Upper lobe of left lung (tissue), 6 donors: ENCODE measurements around the gene CEP63. TPM values are rescaled to one million over a fixed set of nuclear protein-coding genes. Genes with fewer than 3 reads are reported as not detected.
A peak's percentile ranks its signal among the peaks of the same experiment; 100 is the strongest.

Experiments used
- ATAC-seq, 2 donors: fragments of 200-7000 bp; cut with Tn5 transposase; one replicate each; pipeline ENCODE4 v1.9.1; 2022; ENCODE audit warnings: mild to moderate bottlenecking in 2 of 2, moderate library complexity in 2 of 2; ENCODE audit not compliant: low FRiP score in 2 of 2
- DNase-seq, 2 donors: peaks; one replicate each; pipeline ENCODE4 v3.0.0-alpha.2; 2019 to 2020
- H3K27ac ChIP-seq, 4 donors: fragments of 200-600 bp; sonication (generic); one replicate each; pipeline ENCODE4 v1.5.1; 2016 to 2019
- H3K27me3 ChIP-seq, 4 donors: fragments of 200-600 bp; sonication (generic); one replicate each; pipeline ENCODE4 v1.5.1; 2017 to 2019
- H3K36me3 ChIP-seq, 4 donors: fragments of 200-600 bp; sonication (generic); one replicate each; pipeline ENCODE4 v1.5.1; 2016 to 2019
- H3K4me1 ChIP-seq, 4 donors: fragments of 200-600 bp; sonication (generic); one replicate each; pipeline ENCODE4 v1.5.1; 2018 to 2019
- H3K4me3 ChIP-seq, 4 donors: fragments of 200-600 bp; sonication (generic); one replicate each; pipeline ENCODE4 v1.5.1; 2017 to 2019; ENCODE audit warnings: mild to moderate bottlenecking in 2 of 4, moderate library complexity in 1 of 4
- H3K9me3 ChIP-seq, 4 donors: fragments of 200-600 bp; sonication (generic); one replicate each; pipeline ENCODE4 v1.5.1; 2018 to 2019
- EP300 ChIP-seq, 4 donors: sonication (generic); formaldehyde crosslinking; IDR thresholded peaks; one replicate each; pipeline ENCODE4 v1.5.1; 2017; ENCODE audit warnings: antibody characterized with exemption in 4 of 4, control low read depth in 2 of 4
- POLR2A ChIP-seq, 4 donors: fragments of 450-650 bp; IDR thresholded peaks; one replicate each; pipeline ENCODE4 v1.5.1; 2016 to 2017; ENCODE audit warnings: antibody characterized with exemption in 4 of 4, mild to moderate bottlenecking in 2 of 4
- POLR2AphosphoS5 ChIP-seq, 2 donors: sonication (generic); formaldehyde crosslinking; IDR thresholded peaks; one replicate each; pipeline ENCODE4 v1.5.1; 2017; ENCODE audit warnings: antibody characterized with exemption in 2 of 2
- WGBS, 2 donors: methylation state at CpG; one replicate each; pipeline ENCODE4 v1.1.5; 2017 to 2018; 5-methylcytosine and 5-hydroxymethylcytosine counted together
- total RNA-seq, 6 donors: library from RNA; depleted of rRNA in 4 of 6; stranded (reverse); fragments of >200 nt in 4 of 6; gene quantifications; one replicate each; pipeline versions ENCODE4 v1.1.0 to v1.2.1, GENCODE V29; 2016 to 2021
- TF ChIP-seq, protein P1 (sequence below), 6 experiments: fragments of 450-650 bp in 4 of 6; fragments of 200-600 bp in 2 of 6; sonication (generic) in 2 of 6; IDR thresholded peaks; one replicate each; pipeline ENCODE4 v1.5.1; 2016 to 2019; ENCODE audit warnings: antibody characterized with exemption in 6 of 6
- donor health status: DM: no; HTN: no; CAD: no; lungs with moderate emphysema.
- donor health status: DM: no; HTN: yes; CAD: no; lungs with severe emphysema.

CEP63 gene
- total RNA-seq, 6 donors from 2014 or later: 13.8 to 44.0 (median 20.6) TPM

DNA sequence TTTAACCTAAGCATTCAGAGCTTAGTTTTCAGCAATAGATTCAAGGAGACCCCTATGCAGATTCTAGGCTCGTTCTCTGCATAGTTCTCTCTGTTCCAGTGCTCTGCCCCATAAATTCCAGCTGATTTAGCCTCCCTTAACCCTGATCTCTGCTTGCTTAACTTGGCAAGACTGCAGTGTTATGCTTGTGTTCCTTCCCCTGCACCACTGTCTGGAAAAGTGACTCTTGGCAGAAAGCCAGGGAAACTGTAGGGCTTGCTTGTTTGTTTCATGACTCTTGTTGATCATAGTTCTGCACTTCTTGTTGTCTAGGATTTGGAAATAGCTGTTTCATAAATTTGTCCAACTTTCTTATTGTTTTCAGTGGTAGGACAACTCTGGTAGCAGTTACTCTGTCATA is 40.2 kb upstream of the CEP63 start:
- H3K4me3 ChIP-seq: no peak overlapping the region
- H3K27me3 ChIP-seq: no peaks in the 10 kb centered on the region
- ATAC-seq (peak in 1 of 2 donors; percentile 46), DNase-seq (no peak)
- peaks cover 7 to 37% (median 18%) of the 10 kb centered on the region in 4 donors for H3K4me1 ChIP-seq
- H3K36me3 ChIP-seq: no peaks in the 10 kb centered on the region
- 4 to 7% methylated on average over 1 of the region's 1 CpG for WGBS, 2 donors
- TF ChIP-seq EP300 (IDR thresholded peaks at IDR 0.05) (no peak), POLR2A (IDR thresholded peaks at IDR 0.05) (no peak), POLR2AphosphoS5 (IDR thresholded peaks at IDR 0.05) (no peak)
- TF ChIP-seq, protein P1, sequence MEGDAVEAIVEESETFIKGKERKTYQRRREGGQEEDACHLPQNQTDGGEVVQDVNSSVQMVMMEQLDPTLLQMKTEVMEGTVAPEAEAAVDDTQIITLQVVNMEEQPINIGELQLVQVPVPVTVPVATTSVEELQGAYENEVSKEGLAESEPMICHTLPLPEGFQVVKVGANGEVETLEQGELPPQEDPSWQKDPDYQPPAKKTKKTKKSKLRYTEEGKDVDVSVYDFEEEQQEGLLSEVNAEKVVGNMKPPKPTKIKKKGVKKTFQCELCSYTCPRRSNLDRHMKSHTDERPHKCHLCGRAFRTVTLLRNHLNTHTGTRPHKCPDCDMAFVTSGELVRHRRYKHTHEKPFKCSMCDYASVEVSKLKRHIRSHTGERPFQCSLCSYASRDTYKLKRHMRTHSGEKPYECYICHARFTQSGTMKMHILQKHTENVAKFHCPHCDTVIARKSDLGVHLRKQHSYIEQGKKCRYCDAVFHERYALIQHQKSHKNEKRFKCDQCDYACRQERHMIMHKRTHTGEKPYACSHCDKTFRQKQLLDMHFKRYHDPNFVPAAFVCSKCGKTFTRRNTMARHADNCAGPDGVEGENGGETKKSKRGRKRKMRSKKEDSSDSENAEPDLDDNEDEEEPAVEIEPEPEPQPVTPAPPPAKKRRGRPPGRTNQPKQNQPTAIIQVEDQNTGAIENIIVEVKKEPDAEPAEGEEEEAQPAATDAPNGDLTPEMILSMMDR (IDR thresholded peaks at IDR 0.05): no peak
- no peaks in the 10 kb centered on the region for H3K9me3 ChIP-seq
- peak overlapping the region in 1 of 4 donors; percentile 38 for H3K27ac ChIP-seq

DNA sequence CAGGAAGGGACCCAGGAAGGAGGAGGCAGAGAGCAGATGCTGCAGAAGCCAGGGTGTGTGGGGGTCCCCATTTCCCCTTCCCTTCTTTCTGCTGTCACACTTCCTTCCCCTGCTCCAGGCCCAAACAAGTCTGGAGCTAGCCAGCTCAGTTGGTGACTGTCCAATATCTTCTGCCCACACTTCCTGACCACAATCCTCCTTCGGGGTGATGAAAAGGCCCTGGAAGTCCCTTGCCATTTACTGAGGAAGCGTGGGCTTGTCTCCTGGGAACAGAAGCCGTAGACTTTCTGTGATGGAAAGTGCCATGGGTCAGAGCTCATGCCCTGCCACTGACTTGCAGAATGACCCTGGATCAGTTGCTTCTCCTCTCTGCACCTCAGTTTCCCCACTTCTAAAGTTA is 39.1 kb upstream of the CEP63 start:
- DNase-seq: no peak
- H3K27ac ChIP-seq: peak overlapping the region in 2 of 4 donors; percentile 13 to 38
- H3K27me3 ChIP-seq: no peaks in the 10 kb centered on the region
- H3K4me3 ChIP-seq: no peak overlapping the region
- WGBS, 2 donors: 34 to 42% methylated on average over 3 of the region's 3 CpGs
- H3K36me3 ChIP-seq: no peaks in the 10 kb centered on the region
- TF ChIP-seq POLR2A (IDR thresholded peaks at IDR 0.05): no peak
- TF ChIP-seq EP300 (IDR thresholded peaks at IDR 0.05): no peak
- TF ChIP-seq POLR2AphosphoS5 (IDR thresholded peaks at IDR 0.05): no peak
- TF ChIP-seq, protein P1 (IDR thresholded peaks at IDR 0.05): no peak
- H3K4me1 ChIP-seq: peaks cover 7 to 37% (median 18%) of the 10 kb centered on the region in 4 donors
- H3K9me3 ChIP-seq: no peaks in the 10 kb centered on the region
- no peak for ATAC-seq

DNA sequence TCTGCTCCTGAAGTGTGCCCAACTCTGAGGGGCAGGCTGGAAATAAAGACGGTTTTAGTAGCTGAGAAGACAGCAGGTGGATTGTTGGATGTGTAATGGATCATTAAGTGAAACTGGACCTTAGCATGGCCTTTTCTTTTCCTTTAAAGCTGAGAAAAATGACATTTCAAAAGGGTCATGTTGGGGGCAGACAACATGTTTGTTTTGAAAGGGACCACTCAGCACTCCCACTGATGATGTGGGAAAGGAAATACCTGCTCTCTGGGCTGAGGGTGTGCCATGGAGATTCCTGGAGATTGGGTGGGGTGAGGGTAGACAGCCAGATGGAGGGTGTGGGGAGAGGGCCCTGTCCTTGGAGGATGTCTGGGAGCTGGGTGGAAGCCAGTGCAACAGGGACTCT is 38.5 kb upstream of the CEP63 start:
- Histone ChIP-seq H3K9me3 (no peaks in the 10 kb centered on the region), H3K27me3 (no peaks in the 10 kb centered on the region), H3K4me1 (peaks cover 7 to 37% (median 18%) of the 10 kb centered on the region in 4 donors), H3K27ac (peak overlapping the region in 1 of 4 donors; percentile 38), H3K4me3 (no peak overlapping the region), H3K36me3 (no peaks in the 10 kb centered on the region)
- DNase-seq: no peak
- no peak for TF ChIP-seq EP300 (IDR thresholded peaks at IDR 0.05)
- TF ChIP-seq POLR2A (IDR thresholded peaks at IDR 0.05): no peak
- no peak for TF ChIP-seq POLR2AphosphoS5 (IDR thresholded peaks at IDR 0.05)
- TF ChIP-seq, protein P1 (IDR thresholded peaks at IDR 0.05): no peak
- 78 to 83% methylated on average over 1 of the region's 1 CpG for WGBS, 2 donors
- no peak for ATAC-seq

DNA sequence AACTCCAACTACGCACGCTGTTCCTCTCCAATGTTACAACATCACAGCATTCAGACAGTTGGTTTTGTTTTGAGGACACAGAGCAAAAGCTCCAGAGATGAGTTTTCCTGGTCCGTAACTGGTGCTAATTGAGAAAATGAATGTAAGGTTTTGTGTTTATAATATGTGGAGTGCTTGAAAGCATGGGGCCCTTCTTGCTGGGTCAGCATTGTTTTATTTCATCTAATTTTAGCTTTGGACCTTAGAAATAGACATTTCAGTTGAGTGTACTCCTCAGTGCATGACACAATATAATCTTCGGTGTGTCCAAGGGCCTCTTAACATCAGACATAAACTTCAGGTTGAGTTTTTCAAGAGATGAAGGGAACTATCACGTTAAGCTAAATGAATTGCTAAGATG is 37.2 kb upstream of the CEP63 start:
- Histone ChIP-seq H3K27ac (no peak overlapping the region), H3K27me3 (no peaks in the 10 kb centered on the region), H3K36me3 (no peaks in the 10 kb centered on the region), H3K9me3 (no peaks in the 10 kb centered on the region), H3K4me1 (peaks cover 7 to 37% (median 18%) of the 10 kb centered on the region in 4 donors), H3K4me3 (no peak overlapping the region)
- TF ChIP-seq POLR2A (IDR thresholded peaks at IDR 0.05) (no peak), POLR2AphosphoS5 (IDR thresholded peaks at IDR 0.05) (no peak), EP300 (IDR thresholded peaks at IDR 0.05) (no peak)
- TF ChIP-seq, protein P1 (IDR thresholded peaks at IDR 0.05): no peak
- DNase-seq: no peak
- WGBS, 2 donors: 85 to 91% methylated on average over 5 of the region's 5 CpGs
- no peak for ATAC-seq

DNA sequence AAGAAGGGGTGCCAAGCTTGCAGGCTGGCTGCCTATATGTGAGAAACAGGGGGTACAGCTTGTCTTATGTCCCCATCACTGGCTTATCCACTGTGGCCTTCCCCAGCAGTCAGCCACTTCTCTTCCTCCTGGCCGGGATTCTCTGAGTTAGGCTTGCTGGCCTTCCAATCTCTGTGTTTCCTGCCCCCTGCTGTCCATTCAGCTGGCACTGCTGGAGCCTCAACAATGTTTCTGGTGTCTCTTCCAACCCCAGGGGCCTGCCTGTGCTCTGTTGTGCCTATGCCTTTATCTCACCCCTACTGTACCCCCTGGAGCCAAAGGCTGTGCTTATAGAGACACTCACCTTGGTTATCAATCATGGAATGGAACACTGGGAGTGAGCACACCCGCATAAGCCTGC is 36.6 kb upstream of the CEP63 start:
- Histone ChIP-seq H3K27ac (no peak overlapping the region), H3K9me3 (no peaks in the 10 kb centered on the region), H3K4me1 (peaks cover 7 to 37% (median 18%) of the 10 kb centered on the region in 4 donors), H3K4me3 (no peak overlapping the region), H3K36me3 (no peaks in the 10 kb centered on the region), H3K27me3 (no peaks in the 10 kb centered on the region)
- ATAC-seq (peak in 1 of 2 donors; percentile 37), DNase-seq (peak in 1 of 2 donors; percentile 29)
- WGBS, 2 donors: 66 to 71% methylated on average over 2 of the region's 2 CpGs
- TF ChIP-seq, protein P1 (IDR thresholded peaks at IDR 0.05): peak in 4 of 6 experiments; percentile 10 to 38 (median 30)
- no peak for TF ChIP-seq POLR2AphosphoS5 (IDR thresholded peaks at IDR 0.05)
- no peak for TF ChIP-seq POLR2A (IDR thresholded peaks at IDR 0.05)
